Peyer's patch (tissue), 4 donors: ENCODE data around the gene CDC42EP2.

ENCODE experiments used
- CTCF ChIP-seq, 6 experiments: fragments of 450-650 bp in 4 of 6; fragments of 200-600 bp in 2 of 6; sonication (generic) in 1 of 6; IDR thresholded peaks; one replicate each; pipeline ENCODE4 v1.5.1; 2017 to 2019; ENCODE audit warnings: antibody characterized with exemption in 6 of 6, mild to moderate bottlenecking in 3 of 6, moderate library complexity in 1 of 6
- POLR2A ChIP-seq, 2 donors: fragments of 450-650 bp; IDR thresholded peaks; one replicate each; pipeline ENCODE4 v1.5.1; 2017; ENCODE audit warnings: antibody characterized with exemption in 2 of 2, mild to moderate bottlenecking in 2 of 2, moderate library complexity in 2 of 2

GRCh38 chr11:65355013-65355775 is 40.5 kb downstream of the CDC42EP2 start:
- TF ChIP-seq CTCF (IDR thresholded peaks at IDR 0.05) = no peak
- no peak for TF ChIP-seq POLR2A (IDR thresholded peaks at IDR 0.05)
